GM12873 (cell line): ENCODE measurements around the gene ECT2.

Experiments
- TF ChIP-seq, protein P1 (sequence below): IDR thresholded peaks from 2 replicates; pipeline ENCODE4 v1.5.1; 2012; ENCODE audit warnings: low read depth, mild to moderate bottlenecking, moderate library complexity, low read length, control low read depth; ENCODE audit not compliant: insufficient read depth; ENCODE audit errors: missing control alignments

The ECT2 gene

GRCh38 chr3:172800156-172800555, 49.6 kb downstream of the ECT2 start:
- TF ChIP-seq, protein P1, sequence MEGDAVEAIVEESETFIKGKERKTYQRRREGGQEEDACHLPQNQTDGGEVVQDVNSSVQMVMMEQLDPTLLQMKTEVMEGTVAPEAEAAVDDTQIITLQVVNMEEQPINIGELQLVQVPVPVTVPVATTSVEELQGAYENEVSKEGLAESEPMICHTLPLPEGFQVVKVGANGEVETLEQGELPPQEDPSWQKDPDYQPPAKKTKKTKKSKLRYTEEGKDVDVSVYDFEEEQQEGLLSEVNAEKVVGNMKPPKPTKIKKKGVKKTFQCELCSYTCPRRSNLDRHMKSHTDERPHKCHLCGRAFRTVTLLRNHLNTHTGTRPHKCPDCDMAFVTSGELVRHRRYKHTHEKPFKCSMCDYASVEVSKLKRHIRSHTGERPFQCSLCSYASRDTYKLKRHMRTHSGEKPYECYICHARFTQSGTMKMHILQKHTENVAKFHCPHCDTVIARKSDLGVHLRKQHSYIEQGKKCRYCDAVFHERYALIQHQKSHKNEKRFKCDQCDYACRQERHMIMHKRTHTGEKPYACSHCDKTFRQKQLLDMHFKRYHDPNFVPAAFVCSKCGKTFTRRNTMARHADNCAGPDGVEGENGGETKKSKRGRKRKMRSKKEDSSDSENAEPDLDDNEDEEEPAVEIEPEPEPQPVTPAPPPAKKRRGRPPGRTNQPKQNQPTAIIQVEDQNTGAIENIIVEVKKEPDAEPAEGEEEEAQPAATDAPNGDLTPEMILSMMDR = no peak

GRCh38 chr3:172803489-172803888, 53.0 kb downstream of the ECT2 start:
- TF ChIP-seq, protein P1 = no peak

DNA sequence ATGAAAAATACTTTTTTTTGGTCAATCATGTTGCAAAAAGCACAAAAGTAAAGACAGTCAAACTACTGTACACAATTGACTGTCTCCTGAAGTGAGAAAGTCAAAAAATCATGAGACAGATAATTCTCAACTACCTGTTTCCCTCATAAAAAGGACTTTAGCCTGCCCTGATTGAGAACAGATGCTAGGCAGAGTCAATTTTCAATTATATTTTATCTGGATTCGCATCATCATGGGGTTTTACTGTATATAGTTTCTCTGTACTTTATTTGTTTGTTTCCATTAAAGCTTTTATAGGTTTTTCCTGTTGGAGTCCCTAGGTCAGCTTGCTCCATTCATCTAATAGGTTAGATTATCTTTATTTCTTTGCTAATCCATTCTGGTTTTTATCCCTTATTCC, 53.8 kb downstream of the ECT2 start:
- TF ChIP-seq, protein P1 = no peak

GRCh38 chr3:172808969-172809546, 58.5 kb downstream of the ECT2 start:
- TF ChIP-seq, protein P1 = peak; percentile 14

DNA sequence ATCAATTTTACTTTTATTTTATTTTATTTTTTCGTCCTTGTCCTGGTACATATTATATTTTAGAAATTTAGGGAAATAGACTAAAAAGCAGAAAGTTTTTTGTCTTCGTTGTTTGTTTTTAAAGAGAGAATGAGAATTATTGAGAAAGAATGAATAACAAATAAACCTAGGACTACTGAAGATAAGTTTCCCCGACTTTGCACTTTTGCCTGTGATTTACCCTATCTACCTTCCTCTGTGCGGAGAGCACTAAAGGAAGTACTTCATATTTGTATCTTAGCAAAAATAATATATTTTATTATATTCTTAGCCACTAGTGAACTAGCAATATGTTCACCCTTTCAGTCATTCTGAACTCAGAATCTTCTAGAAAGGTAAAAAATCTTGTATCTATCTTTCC, 60.6 kb downstream of the ECT2 start:
- TF ChIP-seq, protein P1 = no peak

GRCh38 chr3:172813462-172813861, 62.9 kb downstream of the ECT2 start:
- TF ChIP-seq, protein P1 = no peak

GRCh38 chr3:172814738-172815137, 64.2 kb downstream of the ECT2 start:
- TF ChIP-seq, protein P1 = no peak
